ENCODE data around the gene AFG1L.

AFG1L gene

DNA sequence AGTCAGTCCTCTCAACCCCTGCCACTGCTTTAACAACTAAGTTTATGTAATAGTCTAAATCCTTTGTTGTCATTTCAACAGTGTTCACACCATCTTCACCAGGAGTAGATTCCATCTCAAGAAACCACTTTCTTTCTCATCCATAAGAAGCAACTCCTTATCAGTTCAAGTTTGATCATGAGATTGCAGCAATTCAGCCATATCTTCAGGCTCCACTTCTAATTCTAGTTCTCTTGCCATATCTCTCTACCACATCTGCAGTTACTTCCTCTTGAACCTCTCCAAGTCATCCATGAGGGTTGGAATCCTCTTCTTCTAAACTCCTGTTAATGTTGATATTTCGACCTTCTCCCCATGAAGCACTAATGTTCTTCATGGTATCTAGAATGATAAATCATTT lies 208.0 kb downstream of the AFG1L start:
- H3K9ac ChIP-seq (ENCODE audit: low read length): no peak overlapping the region
- no peaks in the 10 kb centered on the region for H3K27me3 ChIP-seq (ENCODE audit: low read depth, low read length)
- no peaks in the 10 kb centered on the region for H3K79me2 ChIP-seq (ENCODE audit: low read length)
- H2AFZ ChIP-seq (ENCODE audit: low read depth, low read length): no peak overlapping the region
- H3K4me3 ChIP-seq (ENCODE audit: low read length): no peak overlapping the region
- H3K4me2 ChIP-seq (ENCODE audit: low read length): no peak overlapping the region
- H4K20me1 ChIP-seq (ENCODE audit: insufficient read depth, low read length): no peaks in the 10 kb centered on the region
- no peaks in the 10 kb centered on the region for H3K36me3 ChIP-seq (replicated peaks; ENCODE audit: low read depth, low read length)
- no peak overlapping the region for H3K27ac ChIP-seq (ENCODE audit: low read length)
- no peaks in the 10 kb centered on the region for H3K9me3 ChIP-seq (ENCODE audit: insufficient read depth, low read length)
- TF ChIP-seq, protein P1, sequence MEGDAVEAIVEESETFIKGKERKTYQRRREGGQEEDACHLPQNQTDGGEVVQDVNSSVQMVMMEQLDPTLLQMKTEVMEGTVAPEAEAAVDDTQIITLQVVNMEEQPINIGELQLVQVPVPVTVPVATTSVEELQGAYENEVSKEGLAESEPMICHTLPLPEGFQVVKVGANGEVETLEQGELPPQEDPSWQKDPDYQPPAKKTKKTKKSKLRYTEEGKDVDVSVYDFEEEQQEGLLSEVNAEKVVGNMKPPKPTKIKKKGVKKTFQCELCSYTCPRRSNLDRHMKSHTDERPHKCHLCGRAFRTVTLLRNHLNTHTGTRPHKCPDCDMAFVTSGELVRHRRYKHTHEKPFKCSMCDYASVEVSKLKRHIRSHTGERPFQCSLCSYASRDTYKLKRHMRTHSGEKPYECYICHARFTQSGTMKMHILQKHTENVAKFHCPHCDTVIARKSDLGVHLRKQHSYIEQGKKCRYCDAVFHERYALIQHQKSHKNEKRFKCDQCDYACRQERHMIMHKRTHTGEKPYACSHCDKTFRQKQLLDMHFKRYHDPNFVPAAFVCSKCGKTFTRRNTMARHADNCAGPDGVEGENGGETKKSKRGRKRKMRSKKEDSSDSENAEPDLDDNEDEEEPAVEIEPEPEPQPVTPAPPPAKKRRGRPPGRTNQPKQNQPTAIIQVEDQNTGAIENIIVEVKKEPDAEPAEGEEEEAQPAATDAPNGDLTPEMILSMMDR (IDR thresholded peaks at IDR 0.05; ENCODE audit: low read depth, low read length): no peak
- no peak for TF ChIP-seq EZH2phosphoT487 (IDR thresholded peaks at IDR 0.05; ENCODE audit: low read depth)
- H3K4me1 ChIP-seq (ENCODE audit: low read length): no peaks in the 10 kb centered on the region

DNA sequence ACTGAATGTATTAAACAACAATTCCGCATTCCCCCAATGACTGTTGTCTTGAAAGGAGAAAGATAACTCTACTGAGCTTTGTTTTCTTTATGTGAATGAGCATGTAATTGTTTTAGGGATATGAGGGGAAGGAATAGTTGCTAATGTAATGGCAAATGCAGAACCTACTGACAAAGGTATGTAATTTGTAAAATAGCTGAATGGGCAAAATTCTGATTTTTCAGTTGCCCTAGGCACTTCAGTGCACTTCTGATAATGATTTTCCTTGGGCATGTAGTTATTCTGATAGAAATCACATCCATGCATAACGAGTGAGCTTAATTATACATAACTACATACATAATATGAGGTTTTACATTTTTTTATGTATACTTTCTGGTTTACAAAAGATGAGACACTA lies 212.5 kb downstream of the AFG1L start:
- Histone ChIP-seq H3K79me2 (ENCODE audit: low read length) (no peaks in the 10 kb centered on the region), H3K36me3 (replicated peaks; ENCODE audit: low read depth, low read length) (no peaks in the 10 kb centered on the region), H3K27me3 (ENCODE audit: low read depth, low read length) (no peaks in the 10 kb centered on the region), H3K4me1 (ENCODE audit: low read length) (no peaks in the 10 kb centered on the region), H3K27ac (ENCODE audit: low read length) (no peak overlapping the region), H3K9me3 (ENCODE audit: insufficient read depth, low read length) (no peaks in the 10 kb centered on the region), H4K20me1 (ENCODE audit: insufficient read depth, low read length) (no peaks in the 10 kb centered on the region), H3K4me2 (ENCODE audit: low read length) (no peak overlapping the region), H3K4me3 (ENCODE audit: low read length) (no peak overlapping the region), H3K9ac (ENCODE audit: low read length) (no peak overlapping the region), H2AFZ (ENCODE audit: low read depth, low read length) (no peak overlapping the region)
- TF ChIP-seq EZH2phosphoT487 (IDR thresholded peaks at IDR 0.05; ENCODE audit: low read depth): no peak
- TF ChIP-seq, protein P1 (IDR thresholded peaks at IDR 0.05; ENCODE audit: low read depth, low read length): no peak

DNA sequence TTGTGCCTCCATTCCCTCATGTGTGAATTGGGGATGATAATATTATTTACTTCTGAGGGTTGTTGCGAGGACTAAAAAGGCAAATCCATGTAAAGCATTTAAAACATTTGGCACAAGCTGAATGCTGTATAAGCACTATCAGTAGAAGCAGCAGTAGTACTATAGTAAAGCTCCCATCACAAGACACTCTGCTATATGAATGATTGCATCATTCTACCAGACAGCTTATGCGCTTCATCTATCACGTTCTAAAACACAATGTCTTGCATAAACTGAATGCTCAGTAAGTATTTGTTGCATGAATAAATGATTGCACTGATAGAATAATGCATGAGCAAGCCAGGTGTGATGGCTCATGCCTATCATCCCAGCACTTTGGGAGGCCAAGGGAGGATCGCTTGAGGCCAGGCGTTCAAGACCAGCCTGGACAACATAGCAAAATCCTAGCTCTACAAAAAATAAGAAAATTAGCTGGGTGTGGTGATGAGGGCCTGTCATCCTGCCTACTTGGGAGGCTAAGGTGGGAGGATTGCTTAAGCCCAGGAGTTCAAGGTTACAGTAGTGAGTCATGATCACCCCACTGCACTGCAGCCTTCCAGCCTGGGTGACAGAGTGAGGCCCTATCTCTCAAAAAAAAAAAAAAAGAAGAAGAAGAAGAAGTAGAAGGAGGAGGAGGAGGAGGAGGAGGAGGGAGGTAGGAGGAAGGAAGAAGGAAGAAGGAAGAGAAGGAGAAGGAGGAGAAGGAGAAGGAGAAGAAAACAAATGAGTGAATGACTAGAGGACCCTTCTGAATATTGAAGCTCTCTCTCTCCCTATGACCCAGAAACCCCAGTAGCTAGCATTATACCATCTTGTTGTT lies 215.8 kb downstream of the AFG1L start:
- no peak overlapping the region for H3K27ac ChIP-seq (ENCODE audit: low read length)

More for the DNA sequence above, 215.8 kb downstream of the AFG1L start:
- Histone ChIP-seq H3K27me3 (ENCODE audit: low read depth, low read length) (no peaks in the 10 kb centered on the region), H3K9me3 (ENCODE audit: insufficient read depth, low read length) (no peaks in the 10 kb centered on the region), H3K36me3 (replicated peaks; ENCODE audit: low read depth, low read length) (no peaks in the 10 kb centered on the region), H3K4me1 (ENCODE audit: low read length) (no peaks in the 10 kb centered on the region), H3K79me2 (ENCODE audit: low read length) (no peaks in the 10 kb centered on the region), H3K4me2 (ENCODE audit: low read length) (no peak overlapping the region), H4K20me1 (ENCODE audit: insufficient read depth, low read length) (no peaks in the 10 kb centered on the region), H3K9ac (ENCODE audit: low read length) (no peak overlapping the region), H2AFZ (ENCODE audit: low read depth, low read length) (no peak overlapping the region), H3K4me3 (ENCODE audit: low read length) (no peak overlapping the region)
- TF ChIP-seq, protein P1 (IDR thresholded peaks at IDR 0.05; ENCODE audit: low read depth, low read length): no peak
- no peak for TF ChIP-seq EZH2phosphoT487 (IDR thresholded peaks at IDR 0.05; ENCODE audit: low read depth)

All from OCI-LY3 (cell line).